SK-N-SH (cell line): ENCODE results near the gene RABIF. TPM values are rescaled to one million over a fixed set of nuclear protein-coding genes. Genes with fewer than 3 reads are reported as not detected.
A peak's percentile ranks its signal among the peaks of the same experiment; 100 is the strongest.

Experiments
- CTCF ChIA-PET: fragments of 300-600, 350-600 bp; formaldehyde crosslinking; extraction: SDS; loops from one replicate; lab custom pipeline; 2021; lab: Yijun Ruan, JAX
- POLR2A ChIA-PET: fragments of 350-600 bp; sonication (Branson Sonifier 250); formaldehyde crosslinking; extraction: SDS; loops from one replicate; lab custom pipeline; 2020; ENCODE audit warnings: antibody characterized with exemption, inconsistent platforms; lab: Yijun Ruan, JAX
- DNase-seq: peaks from one replicate; pipeline ENCODE4 v3.0.0; 2012
- H2AFZ ChIP-seq: fragments of 200-600 bp; sonication (generic); 2 replicates; pipeline ENCODE4 v1.8.1; 2016; ENCODE audit warnings: antibody characterized with exemption, mild to moderate bottlenecking, low read depth
- H3F3A ChIP-seq: fragments of 200-600 bp; sonication (generic); replicated peaks from 2 replicates; pipeline ENCODE3; 2016; ENCODE audit warnings: antibody characterized with exemption, mild to moderate bottlenecking; ENCODE audit not compliant: insufficient read depth
- H3K27ac ChIP-seq, 2 experiments: fragments of 200-500 bp in 1 of 2; fragments of 200-600 bp in 1 of 2; sonication (Bioruptor generic) in 1 of 2; sonication (generic), shearing (Covaris generic) in 1 of 2; 2 replicates each; pipeline versions ENCODE4 v1.5.1 to v1.6.1; 2014 to 2016; ENCODE audit warnings: low read depth in 2 of 2, inconsistent platforms in 1 of 2, low read length in 1 of 2, mild to moderate bottlenecking in 1 of 2, mixed read lengths in 1 of 2
- H3K27me3 ChIP-seq: fragments of 200-600 bp; sonication (generic), shearing (Covaris generic); 2 replicates; pipeline ENCODE4 v1.6.1; 2016; ENCODE audit warnings: mixed run types; ENCODE audit not compliant: insufficient read depth
- H3K36me3 ChIP-seq, 2 experiments: fragments of 200-500 bp in 1 of 2; fragments of 200-600 bp in 1 of 2; sonication (Bioruptor generic) in 1 of 2; sonication (generic) in 1 of 2; replicated peaks in 1 of 2; 2 replicates each; pipeline versions ENCODE3 to v1.5.1; 2014 to 2016; ENCODE audit warnings: low read length in 1 of 2, mild to moderate bottlenecking in 1 of 2; ENCODE audit not compliant: insufficient read depth in 2 of 2, control insufficient read depth in 1 of 2
- H3K4me1 ChIP-seq, 2 experiments: fragments of 200-500 bp in 1 of 2; fragments of 200-600 bp in 1 of 2; sonication (Bioruptor generic) in 1 of 2; sonication (generic), shearing (Covaris generic) in 1 of 2; 2 replicates each; pipeline versions ENCODE4 v1.5.1 to v1.6.1; 2014 to 2016; ENCODE audit warnings: low read depth in 1 of 2, low read length in 1 of 2, mixed run types in 1 of 2; ENCODE audit not compliant: insufficient read depth in 2 of 2, control insufficient read depth in 1 of 2
- H3K4me2 ChIP-seq: fragments of 200-600 bp; sonication (generic), shearing (Covaris generic); 2 replicates; pipeline ENCODE4 v1.6.1; 2017; ENCODE audit warnings: mixed run types
- H3K4me3 ChIP-seq, 2 experiments: fragments of 200-500 bp in 1 of 2; fragments of 200-600 bp in 1 of 2; sonication (Bioruptor generic) in 1 of 2; sonication (generic), shearing (Covaris generic) in 1 of 2; 2 replicates each; pipeline versions ENCODE4 v1.5.1 to v1.8.1; 2014 to 2016; ENCODE audit warnings: low read depth in 2 of 2, inconsistent platforms in 1 of 2, low read length in 1 of 2, mild to moderate bottlenecking in 1 of 2, mixed read lengths in 1 of 2, moderate library complexity in 1 of 2
- H3K79me2 ChIP-seq: fragments of 200-600 bp; sonication (generic); 2 replicates; pipeline ENCODE4 v1.8.1; 2017; ENCODE audit warnings: mild to moderate bottlenecking; ENCODE audit not compliant: insufficient read depth
- H3K9ac ChIP-seq: fragments of 200-600 bp; sonication (generic); 2 replicates; pipeline ENCODE4 v1.6.1; 2017; ENCODE audit warnings: mixed run types
- H3K9me2 ChIP-seq: fragments of 200-600 bp; sonication (generic); 2 replicates; pipeline ENCODE4 v1.6.1; 2017; ENCODE audit warnings: mixed run types
- H3K9me3 ChIP-seq: fragments of 200-600 bp; sonication (generic); 2 replicates; pipeline ENCODE4 v1.6.1; 2017; ENCODE audit warnings: mixed run types, mild to moderate bottlenecking, moderate library complexity
- H4K20me1 ChIP-seq: fragments of 200-600 bp; sonication (generic); 2 replicates; pipeline ENCODE4 v1.6.1; 2017; ENCODE audit warnings: mild to moderate bottlenecking, mixed run types; ENCODE audit not compliant: insufficient read depth
- CTCF ChIP-seq: fragments of 200-600 bp; sonication (generic); IDR thresholded peaks from 2 replicates; pipeline ENCODE4 v1.6.1; 2017; ENCODE audit warnings: antibody characterized with exemption, mild to moderate bottlenecking, moderate library complexity
- EP300 ChIP-seq, 2 experiments: IDR thresholded peaks; 2 replicates each; pipeline versions ENCODE4 v1.4.0 to v1.6.1; 2012; ENCODE audit warnings: borderline replicate concordance in 1 of 2, low read depth in 1 of 2, low read length in 1 of 2
- EZH2phosphoT487 ChIP-seq: fragments of 200-600 bp; sonication (generic); IDR thresholded peaks from 2 replicates; pipeline ENCODE4 v1.6.1; 2017; ENCODE audit warnings: low read depth, mixed run types, mild to moderate bottlenecking, antibody characterized with exemption, moderate library complexity, borderline replicate concordance
- FOXJ3 ChIP-seq: sonication (generic); formaldehyde crosslinking; IDR thresholded peaks from 2 replicates; pipeline ENCODE4 v1.5.1; 2020; ENCODE audit warnings: mild to moderate bottlenecking, missing genetic modification reagents
- FOXM1 ChIP-seq: IDR thresholded peaks from 2 replicates; pipeline ENCODE4 v1.4.0; 2012; ENCODE audit warnings: low read depth, mild to moderate bottlenecking
- GABPA ChIP-seq: IDR thresholded peaks from 2 replicates; pipeline ENCODE4 v1.4.0; 2012; ENCODE audit warnings: low read depth, mild to moderate bottlenecking
- IRF3 ChIP-seq: fragments of 150-350 bp; IDR thresholded peaks from 2 replicates; pipeline ENCODE4 v1.6.1; 2016; ENCODE audit warnings: mild to moderate bottlenecking, low read depth, low read length
- NFIC ChIP-seq: IDR thresholded peaks from 2 replicates; pipeline ENCODE4 v1.4.0; 2012; ENCODE audit warnings: borderline replicate concordance
- NRF1 ChIP-seq: IDR thresholded peaks from 2 replicates; pipeline ENCODE4 v1.6.1; 2012; ENCODE audit warnings: low read depth, mild to moderate bottlenecking, low read length
- PBX3 ChIP-seq: IDR thresholded peaks from 2 replicates; pipeline ENCODE4; 2012
- RAD21 ChIP-seq: IDR thresholded peaks from 2 replicates; pipeline ENCODE4 v1.6.1; 2012; ENCODE audit warnings: mild to moderate bottlenecking, low read length
- REST ChIP-seq: IDR thresholded peaks from 2 replicates; pipeline ENCODE4 v1.6.1; 2012; ENCODE audit warnings: mild to moderate bottlenecking, low read depth, low read length, moderate library complexity
- SIN3A ChIP-seq: IDR thresholded peaks from 2 replicates; pipeline ENCODE4 v1.6.1; 2012; ENCODE audit warnings: low read depth, mild to moderate bottlenecking, low read length, moderate library complexity, borderline replicate concordance
- TCF12 ChIP-seq: IDR thresholded peaks from 2 replicates; pipeline ENCODE4 v1.4.0; 2012
- TEAD4 ChIP-seq: IDR thresholded peaks from 2 replicates; pipeline ENCODE4 v1.4.0; 2012; ENCODE audit warnings: mild to moderate bottlenecking, borderline replicate concordance; ENCODE audit not compliant: insufficient read depth
- YY1 ChIP-seq: IDR thresholded peaks from 2 replicates; pipeline ENCODE4 v1.4.0; 2012; ENCODE audit warnings: low read depth, mild to moderate bottlenecking
- ZBTB33 ChIP-seq: IDR thresholded peaks from 2 replicates; pipeline ENCODE4 v1.4.0; 2012; ENCODE audit warnings: low read depth, borderline replicate concordance
- WGBS: methylation state at CpG from one replicate; pipeline ENCODE4 v1.1.6; 2017; ENCODE audit warnings: low lambda C conversion rate; 5-methylcytosine and 5-hydroxymethylcytosine counted together
- polyA plus RNA-seq, 3 experiments: library from polyadenylated mRNA; depleted of rRNA; stranded (reverse); fragments of >200 nt; gene quantifications; 2 replicates each; pipeline ENCODE4 v1.2.3, GENCODE V29; 2012

The RABIF gene
- polyA plus RNA-seq, 1 of the 3 experiments (the other 2 are of a cell fraction): 10.7 TPM

- DNase-seq: no peak
- no peaks in the 10 kb centered on the region for H3K27me3 ChIP-seq
- no peak for TF ChIP-seq FOXJ3 (CRISPR knock-in tag)
- TF ChIP-seq PBX3: no peak
- no peak for TF ChIP-seq TEAD4
- TF ChIP-seq YY1: no peak
- no peak for TF ChIP-seq SIN3A
- TF ChIP-seq EP300 (IDR thresholded peaks at IDR 0.05; ENCODE audit: borderline replicate concordance in 1 of 2, low read depth in 1 of 2, low read length in 1 of 2): no peak
- TF ChIP-seq CTCF: no peak
- TF ChIP-seq GABPA: no peak
- no peak for TF ChIP-seq EZH2phosphoT487
- H3K9ac ChIP-seq: no peak overlapping the region
- H2AFZ ChIP-seq: no peak overlapping the region
- ChIA-PET POLR2A (no interaction called here), CTCF (interaction anchor here (0.6 to 1.2 kb wide), 2 partner anchors 9 to 141 kb away, joined by 3 read pairs; no protein-coding TSS in a partner anchor)
- H3K36me3 ChIP-seq: no peaks in the 10 kb centered on the region
- no peak overlapping the region for H3K4me2 ChIP-seq
- WGBS: 72% methylated on average over 5 of the region's 5 CpGs
- H3F3A ChIP-seq: no peaks in the 10 kb centered on the region
- peaks cover 0 to 9% of the 10 kb centered on the region in 2 experiments; a peak in 1 of 4 replicates for H3K4me1 ChIP-seq
- no peaks in the 10 kb centered on the region for H3K9me3 ChIP-seq
- no peak overlapping the region for H3K4me3 ChIP-seq
- H3K27ac ChIP-seq: no peak overlapping the region
- H4K20me1 ChIP-seq: no peaks in the 10 kb centered on the region
- no peaks in the 10 kb centered on the region for H3K79me2 ChIP-seq
- no peaks in the 10 kb centered on the region for H3K9me2 ChIP-seq
Observed at GRCh38 chr1:202836623-202837403, 52.1 kb downstream of the RABIF start.

- Histone ChIP-seq H3K36me3 (no peaks in the 10 kb centered on the region), H3K4me3 (no peak overlapping the region), H3F3A (no peaks in the 10 kb centered on the region), H4K20me1 (no peaks in the 10 kb centered on the region), H3K79me2 (no peaks in the 10 kb centered on the region), H3K9me2 (no peaks in the 10 kb centered on the region), H2AFZ (no peak overlapping the region), H3K4me1 (peaks cover 0 to 9% of the 10 kb centered on the region in 2 experiments; a peak in 1 of 4 replicates), H3K9ac (no peak overlapping the region), H3K27me3 (no peaks in the 10 kb centered on the region), H3K9me3 (no peaks in the 10 kb centered on the region), H3K27ac (no peak overlapping the region), H3K4me2 (no peak overlapping the region)
- ChIA-PET POLR2A (interaction anchor here (1.3 kb wide), 1 partner anchor 26 kb away, joined by 3 read pairs; no protein-coding TSS in a partner anchor), CTCF (interaction anchor here (0.6 to 1.2 kb wide), 2 partner anchors 10 to 142 kb away, joined by 3 read pairs; no protein-coding TSS in a partner anchor)
- DNase-seq: peak; percentile 35
- 53% methylated on average over 3 of the region's 3 CpGs for WGBS
- TF ChIP-seq YY1: no peak
- TF ChIP-seq ZBTB33: no peak
- TF ChIP-seq IRF3: no peak
- TF ChIP-seq REST: no peak
- TF ChIP-seq FOXM1: no peak
- no peak for TF ChIP-seq TCF12
- TF ChIP-seq NRF1: no peak
- TF ChIP-seq RAD21: no peak
- TF ChIP-seq NFIC: no peak
Observed at GRCh38 chr1:202835548-202836072, 53.3 kb downstream of the RABIF start.
